CD14-positive monocyte (primary cell): ENCODE data around the gene ATAD2B. TPM values are rescaled to one million over a fixed set of nuclear protein-coding genes. Genes with fewer than 3 reads are reported as not detected.

Experiments
- DNase-seq, 3 donors: peaks; one replicate each; pipeline ENCODE4 v3.0.0-alpha.2; 2011 to 2022
- H2AFZ ChIP-seq: 2 replicates; pipeline ENCODE4 v1.6.0; 2012; ENCODE audit warnings: mild to moderate bottlenecking, low read depth, low read length, inconsistent platforms; ENCODE audit not compliant: insufficient read depth, poor library complexity, severe bottlenecking
- H3K27ac ChIP-seq, 2 donors: 1 replicate in 1 of 2; 2 replicates in 1 of 2; pipeline ENCODE4 v1.5.1; 2012 to 2013; ENCODE audit warnings: low read length in 2 of 2, control low read depth in 1 of 2, inconsistent platforms in 1 of 2, low read depth in 1 of 2, mild to moderate bottlenecking in 1 of 2
- H3K27me3 ChIP-seq, 2 donors: one replicate each; pipeline versions ENCODE4 v1.6.0 to v1.6.1; 2011 to 2013; ENCODE audit warnings: low read length in 2 of 2; ENCODE audit not compliant: control insufficient read depth in 2 of 2, insufficient read depth in 2 of 2
- H3K36me3 ChIP-seq, 2 donors: replicated peaks in 1 of 2; 1 replicate in 1 of 2; 2 replicates in 1 of 2; pipeline versions ENCODE4 v1.5.1 to v1.6.1; 2012 to 2013; ENCODE audit warnings: low read length in 2 of 2, control low read depth in 1 of 2, inconsistent platforms in 1 of 2, mild to moderate bottlenecking in 1 of 2; ENCODE audit not compliant: insufficient read depth in 2 of 2, control insufficient read depth in 1 of 2
- H3K4me1 ChIP-seq, 2 donors: 1 replicate in 1 of 2; 2 replicates in 1 of 2; pipeline versions ENCODE4 v1.5.1 to v1.6.1; 2012 to 2013; ENCODE audit warnings: low read length in 2 of 2, control low read depth in 1 of 2, inconsistent platforms in 1 of 2, mild to moderate bottlenecking in 1 of 2, moderate library complexity in 1 of 2; ENCODE audit not compliant: insufficient read depth in 2 of 2, control insufficient read depth in 1 of 2
- H3K4me2 ChIP-seq: replicated peaks from 2 replicates; pipeline ENCODE3; 2012; ENCODE audit warnings: low read length, moderate library complexity, mild to moderate bottlenecking; ENCODE audit not compliant: poor library complexity, severe bottlenecking; ENCODE audit errors: extremely low read depth
- H3K4me3 ChIP-seq, 3 experiments: fragments of 200-600 bp in 1 of 3; sonication (generic) in 1 of 3; replicated peaks in 1 of 3; 1 replicate in 2 of 3; 2 replicates in 1 of 3; pipeline ENCODE4 v1.5.1; 2011 to 2013; ENCODE audit warnings: low read length in 3 of 3, mild to moderate bottlenecking in 3 of 3, control low read depth in 2 of 3, low read depth in 2 of 3, inconsistent platforms in 1 of 3, moderate library complexity in 1 of 3
- H3K79me2 ChIP-seq: 2 replicates; pipeline ENCODE4 v1.6.0; 2012; ENCODE audit warnings: mild to moderate bottlenecking, control low read depth, inconsistent platforms, low read length, moderate library complexity; ENCODE audit not compliant: insufficient read depth
- H3K9ac ChIP-seq: 2 replicates; pipeline ENCODE4 v1.6.0; 2017; ENCODE audit warnings: low read length, mild to moderate bottlenecking; ENCODE audit not compliant: insufficient read depth, poor library complexity, severe bottlenecking
- H3K9me3 ChIP-seq, 2 donors: replicated peaks in 1 of 2; 1 replicate in 1 of 2; 2 replicates in 1 of 2; pipeline versions ENCODE4 v1.5.1 to v1.6.1; 2012 to 2013; ENCODE audit warnings: low read length in 2 of 2, control low read depth in 1 of 2; ENCODE audit not compliant: control insufficient read depth in 1 of 2, insufficient read depth in 1 of 2
- H4K20me1 ChIP-seq: 2 replicates; pipeline ENCODE4 v1.6.0; 2012; ENCODE audit warnings: mild to moderate bottlenecking, low read length, control low read depth, moderate library complexity; ENCODE audit not compliant: insufficient read depth
- H3K27ac Mint-ChIP-seq, 7 donors: one replicate each; pipeline ENCODE4 v1.8.0; 2020; ENCODE audit warnings: mild to moderate bottlenecking in 7 of 7, mixed read lengths in 7 of 7, moderate library complexity in 6 of 7, inconsistent platforms in 2 of 7
- H3K27me3 Mint-ChIP-seq, 3 donors: one replicate each; pipeline ENCODE4 v1.8.0; 2021 to 2022; ENCODE audit warnings: low read depth in 3 of 3, mild to moderate bottlenecking in 3 of 3, mixed read lengths in 3 of 3, moderate library complexity in 3 of 3, inconsistent platforms in 1 of 3
- H3K36me3 Mint-ChIP-seq, 2 donors: one replicate each; pipeline ENCODE4 v1.8.0; 2020; ENCODE audit warnings: mixed read lengths in 2 of 2, inconsistent platforms in 1 of 2, mild to moderate bottlenecking in 1 of 2
- H3K4me1 Mint-ChIP-seq: one replicate; pipeline ENCODE4 v1.8.0; 2020; ENCODE audit warnings: mild to moderate bottlenecking, mixed read lengths
- H3K4me3 Mint-ChIP-seq, 2 donors: one replicate each; pipeline ENCODE4 v1.8.0; 2020; ENCODE audit warnings: mild to moderate bottlenecking in 2 of 2, mixed read lengths in 2 of 2, moderate library complexity in 1 of 2
- H3K9me3 Mint-ChIP-seq, 7 donors: one replicate each; pipeline ENCODE4 v1.8.0; 2020 to 2022; ENCODE audit warnings: mixed read lengths in 7 of 7, mild to moderate bottlenecking in 6 of 7, moderate library complexity in 6 of 7, inconsistent platforms in 2 of 7
- CTCF ChIP-seq: fragments of 200-600 bp; IDR thresholded peaks from one replicate; pipeline ENCODE4 v1.8.0; 2022; ENCODE audit warnings: antibody characterized with exemption, mild to moderate bottlenecking
- WGBS: methylation state at CpG from one replicate; pipeline ENCODE4 v1.1.5; 2013; ENCODE audit warnings: missing lambda C conversion rate; ENCODE audit not compliant: insufficient coverage; 5-methylcytosine and 5-hydroxymethylcytosine counted together
- intact Hi-C, 2 donors: fragments of 100-400 bp; cut with micrococcal nuclease; formaldehyde crosslinking; loops; one replicate each; pipeline versions ENCODE4 v1.15.0 to v1.15.1; 2023
- polyA minus RNA-seq: library from RNA; depleted of rRNA, polyadenylated mRNA; stranded (reverse); fragments of >200 nt; gene quantifications from 2 replicates; pipeline ENCODE4 v1.2.3, GENCODE V29; 2012
- polyA plus RNA-seq, 3 donors: library from polyadenylated mRNA; depleted of rRNA in 1 of 3; unstranded in 2 of 3; stranded (reverse) in 1 of 3; fragments of 300-500 nt in 2 of 3; fragments of >200 nt in 1 of 3; fragmentation: Illumina TruSeq in 2 of 3; gene quantifications; 1 replicate in 2 of 3; 2 replicates in 1 of 3; pipeline ENCODE4 v1.2.3, GENCODE V29; 2012 to 2021
- total RNA-seq, 12 experiments: library from RNA in 1 of 12; stranded (reverse) in 1 of 12; fragments of 120-200 nt in 1 of 12; gene quantifications; one replicate each; pipeline ENCODE4 v1.2.4 and lab custom pipeline; 2013 to 2026; ENCODE audit warnings: mixed read lengths in 6 of 12, inconsistent platforms in 1 of 12

ATAD2B gene
- total RNA-seq (2013): 33.8 TPM
- polyA plus RNA-seq: 10 to 100 TPM in 1 of 3 donors, 1 to 10 TPM in 2; 4.9 to 12.1 (median 7.2) TPM
- polyA minus RNA-seq: 14.8 and 16.6 TPM in 2 replicates
- 56.8 to 201 (median 137) reads per million in 11 experiments for total RNA-seq (lab: John Stamatoyannopoulos, UW)

- peak within 1 kb of the TSS; percentile 75 for H2AFZ ChIP-seq
- peaks cover 20 to 33% of the 10 kb centered on the region in 2 donors for H3K4me1 ChIP-seq
- no peaks in the 10 kb centered on the region for H3K27me3 Mint-ChIP-seq
- H3K4me1 Mint-ChIP-seq: peaks cover 43% of the 10 kb centered on the region
- peak within 1 kb of the TSS; percentile 81 for H3K4me2 ChIP-seq
- no peaks in the 10 kb centered on the region for H3K9me3 Mint-ChIP-seq
- no peaks in the 10 kb centered on the region for H3K27me3 ChIP-seq
- peak; percentile 82 for TF ChIP-seq CTCF
- H3K79me2 ChIP-seq: peaks cover 77% of the 10 kb centered on the region
- H3K9ac ChIP-seq: peak within 1 kb of the TSS; percentile 100
- intact Hi-C loops: loop anchor here (5.0 to 10.0 kb wide), 2 partner anchors 155 to 868 kb away; partner anchors contain the start of genes CENPO (in 1 of the 2), PTRHD1 (in 1 of the 2) and TP53I3 (in 1 of the 2)
- WGBS: under 1% methylated on average over 88 of the region's 88 CpGs
- peak within 1 kb of the TSS; percentile 99 to 100 (median 99) for H3K27ac Mint-ChIP-seq
- H3K4me3 Mint-ChIP-seq: peak within 1 kb of the TSS; percentile 95 to 97
- peak within 1 kb of the TSS; percentile 90 to 97 (median 90) for H3K4me3 ChIP-seq
- peaks cover 0 to 9% of the 10 kb centered on the region in 2 donors for H3K36me3 ChIP-seq
- peaks cover 38% of the 10 kb centered on the region for H4K20me1 ChIP-seq
- H3K27ac ChIP-seq: peak within 1 kb of the TSS; percentile 98 to 99
- H3K36me3 Mint-ChIP-seq: peaks cover 8 to 18% of the 10 kb centered on the region in 2 donors
- no peaks in the 10 kb centered on the region for H3K9me3 ChIP-seq
- DNase-seq: peak; percentile 91 to 94 (median 93)
Observed at GRCh38 chr2:23926750-23927571, at the start of gene ATAD2B. Gene ATAD2B (minus strand): TSS chr2:23927123. CDS start chr2:23926770, 353 bp downstream.

- intact Hi-C loops: no loop called here
- H2AFZ ChIP-seq: no peak overlapping the region
- H3K36me3 ChIP-seq: peaks cover 9 to 29% of the 10 kb centered on the region in 2 donors
- no peak overlapping the region for H3K4me3 ChIP-seq
- H4K20me1 ChIP-seq: no peaks in the 10 kb centered on the region
- H3K9ac ChIP-seq: no peak overlapping the region
- no peaks in the 10 kb centered on the region for H3K79me2 ChIP-seq
- no peak overlapping the region for H3K4me3 Mint-ChIP-seq
- DNase-seq: no peak
- H3K27me3 Mint-ChIP-seq: no peaks in the 10 kb centered on the region
- H3K27ac Mint-ChIP-seq: no peak overlapping the region
- no peak for TF ChIP-seq CTCF
- 100% methylated on average over 1 of the region's 4 CpGs for WGBS
- H3K27ac ChIP-seq: no peak overlapping the region
- no peak overlapping the region for H3K4me2 ChIP-seq
- H3K9me3 ChIP-seq: no peaks in the 10 kb centered on the region
- H3K27me3 ChIP-seq: no peaks in the 10 kb centered on the region
- peaks cover 10 to 29% of the 10 kb centered on the region in 2 donors for H3K36me3 Mint-ChIP-seq
- H3K9me3 Mint-ChIP-seq: peaks cover 0 to 4% (median 0%) of the 10 kb centered on the region in 7 donors
- H3K4me1 Mint-ChIP-seq: no peaks in the 10 kb centered on the region
- H3K4me1 ChIP-seq: no peaks in the 10 kb centered on the region
Observed at GRCh38 chr2:23967846-23968245, 40.9 kb upstream of the ATAD2B start.
